Measurements from ENCODE around the gene CALU.

The CALU gene

DNA sequence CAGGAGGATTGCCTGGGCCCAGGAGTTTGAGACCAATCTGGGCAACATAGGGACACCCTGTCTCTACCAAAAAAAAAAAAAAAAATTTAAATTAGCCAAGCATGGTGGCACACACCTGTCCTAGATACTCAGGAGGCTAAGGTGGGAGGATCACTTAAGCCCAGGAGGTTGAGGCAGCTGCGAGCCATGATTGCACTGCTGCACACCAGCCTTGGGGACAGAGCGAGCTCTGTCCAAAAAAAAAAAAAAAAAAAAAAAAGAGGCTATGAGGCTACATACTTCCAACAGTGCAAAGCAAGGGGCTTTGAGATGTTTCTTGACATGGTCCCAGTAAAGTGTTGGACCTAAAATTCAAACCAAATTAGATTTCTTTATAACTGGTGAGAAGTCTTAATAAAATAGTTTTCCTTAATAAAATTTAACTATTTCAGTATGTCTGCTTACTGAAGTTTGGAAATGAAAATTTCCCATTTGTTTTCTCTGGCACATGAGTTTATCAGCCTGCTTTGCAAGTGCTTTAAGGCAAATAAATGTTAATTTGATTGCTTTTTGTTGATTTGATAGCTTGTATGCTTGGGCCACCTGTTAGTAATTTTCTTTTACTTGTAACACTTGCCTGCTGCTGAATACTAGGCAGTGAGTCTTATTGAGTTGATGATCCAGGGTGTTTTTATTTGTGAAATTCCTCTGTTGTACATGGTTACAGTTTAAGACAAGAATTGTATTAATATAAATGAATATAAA is 16.1 kb downstream of the CALU start:
- no peak for DNase-seq

DNA sequence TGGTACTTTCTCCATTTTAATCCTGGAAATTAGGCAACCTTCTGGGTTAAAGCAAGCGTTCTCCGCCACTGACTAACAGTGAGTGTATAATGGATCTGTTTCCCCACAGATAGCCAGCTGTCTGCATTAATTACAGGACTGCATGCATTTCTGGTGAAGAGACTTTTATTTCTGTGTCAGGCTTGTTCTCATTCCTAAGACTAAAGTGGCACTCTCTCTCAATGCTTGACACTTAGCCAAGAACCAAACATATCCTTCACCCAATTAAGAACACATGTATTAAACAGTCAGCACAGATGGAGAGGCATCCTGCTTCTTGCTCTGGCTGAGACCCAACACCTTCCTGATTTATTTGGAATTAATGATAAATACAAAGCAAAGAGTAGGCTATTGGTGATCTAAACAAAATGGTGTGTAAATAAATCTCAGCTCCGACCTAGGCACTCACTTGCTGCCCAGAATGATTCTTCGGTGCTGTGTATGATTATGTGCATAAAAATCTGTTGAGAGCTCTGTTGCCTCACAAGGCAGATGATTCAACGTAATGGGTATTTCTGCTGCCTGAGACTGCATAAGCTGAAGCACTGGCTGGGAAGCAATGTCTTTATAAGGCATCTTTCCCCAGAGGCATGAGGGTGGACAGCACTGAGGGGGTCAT is 16.8 kb downstream of the CALU start:
- no peak for DNase-seq

DNA sequence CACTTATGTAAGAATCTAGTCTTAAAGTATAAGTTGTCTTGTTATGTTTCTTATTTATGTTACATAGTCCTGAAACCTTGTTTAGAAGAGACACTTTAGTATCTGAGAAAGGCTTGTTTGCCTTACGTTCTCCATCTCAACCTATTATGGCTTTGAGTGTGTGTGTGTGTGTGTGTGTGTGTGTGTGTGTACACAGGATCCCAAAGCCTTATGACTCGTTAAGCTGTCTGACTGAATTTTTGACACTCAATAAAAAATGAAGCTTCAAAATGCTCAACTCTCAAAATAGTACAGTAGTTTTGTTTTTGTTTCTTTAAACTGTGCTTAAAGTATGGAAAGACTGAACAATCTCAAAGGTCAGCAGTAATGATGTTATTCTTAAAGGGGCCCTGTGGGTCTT is 18.0 kb downstream of the CALU start:
- no peak for DNase-seq

DNA sequence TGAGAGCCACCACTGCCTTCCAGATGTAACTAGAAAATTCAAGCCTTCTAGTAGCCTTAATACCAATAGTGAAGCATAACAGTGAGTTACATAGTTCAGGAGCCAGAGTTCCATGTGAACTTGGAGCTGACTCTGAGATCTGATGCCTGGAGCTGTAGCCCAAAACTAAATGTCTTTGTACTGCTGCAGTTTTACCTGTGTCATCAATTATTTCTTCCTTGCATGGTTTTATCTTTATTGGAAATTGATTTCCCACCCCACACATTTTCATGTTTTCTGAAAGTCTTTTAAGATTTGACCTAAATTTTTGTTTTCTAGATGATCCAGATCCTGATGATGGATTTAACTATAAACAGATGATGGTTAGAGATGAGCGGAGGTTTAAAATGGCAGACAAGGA is 19.4 kb downstream of the CALU start:
- DNase-seq: no peak

DNA sequence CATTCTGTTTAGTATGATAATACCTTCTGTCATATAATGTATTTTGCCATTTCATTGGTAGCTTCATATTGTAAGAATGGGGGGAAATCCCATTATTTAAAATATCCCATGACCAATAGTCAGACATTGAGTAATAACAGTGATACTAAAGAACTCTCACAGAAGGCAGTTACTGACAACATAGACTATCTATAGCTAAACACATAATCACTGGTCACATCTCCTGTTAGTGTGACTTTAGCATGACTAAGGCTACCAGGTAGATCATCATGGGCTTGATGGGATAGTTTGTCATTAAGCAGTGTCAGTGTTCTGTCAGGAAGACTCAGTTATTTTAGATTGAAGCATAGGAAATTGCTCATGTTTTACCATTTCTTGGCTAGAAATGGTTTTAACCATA is 20.1 kb downstream of the CALU start:
- no peak for DNase-seq

DNA sequence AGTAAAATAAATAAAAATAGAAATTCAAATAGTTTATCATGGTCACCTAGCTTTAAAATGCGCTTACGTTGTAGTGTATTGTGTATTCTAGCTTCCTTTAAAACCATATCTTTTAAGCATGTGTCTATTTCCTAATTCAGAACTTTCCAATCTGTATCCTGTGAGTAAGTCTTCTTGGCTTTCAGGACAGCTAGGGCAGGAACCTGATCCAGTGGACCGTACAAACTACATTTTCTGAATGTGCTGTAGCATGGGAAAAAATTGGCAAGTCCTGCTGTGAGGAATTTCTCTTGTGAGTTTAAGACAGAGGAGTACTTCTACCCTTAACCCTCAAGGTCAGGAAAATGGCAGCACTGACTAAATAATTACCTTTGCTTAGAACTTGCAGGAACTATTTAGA is 24.4 kb downstream of the CALU start:
- DNase-seq: no peak

DNA sequence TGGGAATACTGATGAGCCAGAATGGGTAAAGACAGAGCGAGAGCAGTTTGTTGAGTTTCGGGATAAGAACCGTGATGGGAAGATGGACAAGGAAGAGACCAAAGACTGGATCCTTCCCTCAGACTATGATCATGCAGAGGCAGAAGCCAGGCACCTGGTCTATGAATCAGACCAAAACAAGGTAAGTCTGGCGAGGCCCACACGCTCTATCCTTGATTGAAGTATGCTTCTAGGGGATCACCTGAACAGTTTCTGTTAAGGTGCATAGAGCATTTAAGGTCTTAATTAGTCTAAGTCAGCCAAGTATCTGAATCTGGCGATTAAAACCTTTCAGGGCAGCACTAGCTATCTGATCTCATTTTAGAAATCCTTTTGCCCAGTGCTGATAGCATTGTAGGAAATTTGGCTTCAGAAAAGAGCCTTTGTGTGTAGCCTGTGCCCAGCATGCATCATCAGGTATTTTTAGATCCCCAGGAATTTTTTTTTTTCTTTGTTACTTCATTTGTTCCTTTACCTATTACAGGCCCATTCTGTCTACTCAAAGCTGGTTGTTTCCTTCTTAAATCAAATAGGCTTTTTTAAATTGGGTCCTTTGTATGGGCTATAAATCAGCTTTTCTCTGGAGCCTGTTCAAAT is 28.4 kb downstream of the CALU start:
- DNase-seq: no peak

DNA sequence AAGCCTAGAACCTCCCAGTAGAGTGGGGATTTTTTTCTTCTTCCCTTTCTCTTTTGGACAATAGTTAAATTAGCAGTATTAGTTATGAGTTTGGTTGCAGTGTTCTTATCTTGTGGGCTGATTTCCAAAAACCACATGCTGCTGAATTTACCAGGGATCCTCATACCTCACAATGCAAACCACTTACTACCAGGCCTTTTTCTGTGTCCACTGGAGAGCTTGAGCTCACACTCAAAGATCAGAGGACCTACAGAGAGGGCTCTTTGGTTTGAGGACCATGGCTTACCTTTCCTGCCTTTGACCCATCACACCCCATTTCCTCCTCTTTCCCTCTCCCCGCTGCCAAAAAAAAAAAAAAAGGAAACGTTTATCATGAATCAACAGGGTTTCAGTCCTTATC is 31.1 kb downstream of the CALU start:
- peak; percentile 65 for DNase-seq

DNA sequence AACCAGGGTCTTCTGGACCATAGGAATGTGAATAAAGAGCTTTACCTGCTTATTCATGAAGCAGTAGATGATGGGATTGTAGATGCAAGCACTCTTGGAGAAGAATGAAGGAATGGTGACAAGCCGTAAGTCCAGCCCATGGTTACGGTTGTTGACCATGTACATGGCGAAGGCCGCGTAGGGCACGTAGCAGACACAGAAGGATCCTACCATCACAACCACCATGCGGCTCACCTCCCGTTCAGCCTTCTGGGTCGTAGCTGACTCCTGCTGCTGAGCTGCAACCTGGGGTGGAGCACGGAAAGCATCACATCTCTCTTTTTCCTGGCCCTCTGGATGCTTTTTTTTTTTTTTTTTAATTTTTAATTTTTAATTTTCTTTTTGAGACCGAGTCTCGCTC is 34.4 kb downstream of the CALU start:
- DNase-seq: no peak

DNA sequence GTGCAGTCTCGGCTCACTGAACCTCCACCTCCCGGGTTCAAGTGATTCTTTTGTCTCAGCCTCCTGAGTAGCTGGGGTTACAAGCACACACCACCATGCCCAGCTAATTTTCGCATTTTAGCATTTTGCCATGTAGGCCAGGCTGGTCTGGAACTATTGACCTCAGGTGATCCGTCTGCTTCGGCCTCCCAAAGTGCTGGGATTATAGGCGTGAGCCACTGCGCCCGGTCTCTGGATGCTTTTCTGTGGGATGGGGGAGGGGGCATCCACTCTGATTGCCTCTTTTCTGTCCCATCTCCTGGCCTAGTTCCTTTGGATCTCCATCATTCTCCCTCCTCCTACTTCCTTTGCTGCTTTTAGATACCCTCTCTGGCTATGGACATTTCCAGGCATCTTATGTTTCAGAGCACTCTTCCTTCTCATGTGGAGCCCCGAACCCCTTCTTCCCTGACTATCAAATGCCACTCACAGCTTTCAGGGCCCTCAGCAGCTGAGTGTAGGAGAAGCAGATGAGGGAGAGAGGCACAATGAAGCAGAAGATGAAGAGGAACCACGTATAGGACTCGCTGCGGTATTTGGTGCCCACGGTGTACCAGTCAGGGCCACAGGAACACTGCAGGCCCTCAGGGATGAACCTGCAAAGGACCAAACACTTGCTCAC is 35.0 kb downstream of the CALU start:
- DNase-seq: no peak

DNA sequence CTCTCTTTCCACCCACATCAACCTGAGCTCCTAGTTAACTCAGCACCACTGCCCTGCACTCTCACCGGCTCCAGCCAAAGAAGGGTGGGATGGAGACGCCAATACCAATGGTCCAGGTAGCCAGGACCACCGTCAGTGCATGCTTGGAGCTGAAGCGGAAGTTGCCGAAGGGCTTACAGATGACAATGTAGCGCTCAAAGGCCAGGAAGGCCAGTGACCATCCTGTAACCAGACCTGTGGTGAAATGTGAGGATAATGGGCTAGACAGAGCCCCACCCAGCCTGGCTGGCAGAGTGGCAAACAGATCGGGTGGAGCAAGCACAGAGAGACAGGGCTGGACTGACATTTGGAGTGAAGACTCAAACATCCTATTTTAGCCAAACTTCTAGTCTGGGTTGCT is 35.8 kb downstream of the CALU start:
- peak; percentile 50 for DNase-seq

DNA sequence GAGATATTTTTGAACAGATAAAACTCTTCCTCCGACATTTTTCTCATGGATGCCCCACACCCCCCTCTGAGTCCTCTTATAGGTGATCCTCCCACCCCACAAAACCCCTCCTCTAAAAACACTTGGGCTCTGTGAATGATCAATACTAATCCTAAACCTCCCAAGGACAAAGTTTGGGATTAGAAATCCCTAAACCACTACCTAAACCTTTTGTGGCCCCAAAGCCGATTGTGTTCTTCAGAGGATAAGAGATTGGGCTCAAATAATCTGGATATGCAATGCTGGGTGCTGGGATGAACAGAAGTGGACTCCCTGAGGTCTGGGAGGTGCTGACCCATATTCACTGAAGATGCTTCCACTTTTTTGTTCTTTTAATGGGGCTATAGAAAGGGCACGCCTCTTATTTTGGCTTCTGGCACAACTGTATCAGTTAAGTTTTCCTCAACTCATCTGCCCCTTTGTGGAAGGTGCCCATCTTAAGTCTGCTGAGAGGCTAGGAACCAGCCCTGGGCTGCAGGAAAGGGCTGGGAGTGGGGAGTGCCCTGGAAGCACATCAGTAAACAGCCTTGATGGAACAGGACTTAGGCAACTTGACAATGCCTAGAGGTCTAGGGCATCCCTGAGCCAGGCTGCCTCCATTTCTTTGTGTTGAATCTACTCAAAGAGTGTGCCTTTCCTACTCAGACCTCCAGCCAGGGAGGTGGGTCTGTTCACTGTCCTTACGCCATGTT is 36.8 kb downstream of the CALU start, which contains the start of gene OPN1SW:
TSS of gene OPN1SW (minus strand) at position 51 of the 731 bp plus-strand sequence. CDS start at position 38, 13 bp downstream.
- no peak for DNase-seq

DNA sequence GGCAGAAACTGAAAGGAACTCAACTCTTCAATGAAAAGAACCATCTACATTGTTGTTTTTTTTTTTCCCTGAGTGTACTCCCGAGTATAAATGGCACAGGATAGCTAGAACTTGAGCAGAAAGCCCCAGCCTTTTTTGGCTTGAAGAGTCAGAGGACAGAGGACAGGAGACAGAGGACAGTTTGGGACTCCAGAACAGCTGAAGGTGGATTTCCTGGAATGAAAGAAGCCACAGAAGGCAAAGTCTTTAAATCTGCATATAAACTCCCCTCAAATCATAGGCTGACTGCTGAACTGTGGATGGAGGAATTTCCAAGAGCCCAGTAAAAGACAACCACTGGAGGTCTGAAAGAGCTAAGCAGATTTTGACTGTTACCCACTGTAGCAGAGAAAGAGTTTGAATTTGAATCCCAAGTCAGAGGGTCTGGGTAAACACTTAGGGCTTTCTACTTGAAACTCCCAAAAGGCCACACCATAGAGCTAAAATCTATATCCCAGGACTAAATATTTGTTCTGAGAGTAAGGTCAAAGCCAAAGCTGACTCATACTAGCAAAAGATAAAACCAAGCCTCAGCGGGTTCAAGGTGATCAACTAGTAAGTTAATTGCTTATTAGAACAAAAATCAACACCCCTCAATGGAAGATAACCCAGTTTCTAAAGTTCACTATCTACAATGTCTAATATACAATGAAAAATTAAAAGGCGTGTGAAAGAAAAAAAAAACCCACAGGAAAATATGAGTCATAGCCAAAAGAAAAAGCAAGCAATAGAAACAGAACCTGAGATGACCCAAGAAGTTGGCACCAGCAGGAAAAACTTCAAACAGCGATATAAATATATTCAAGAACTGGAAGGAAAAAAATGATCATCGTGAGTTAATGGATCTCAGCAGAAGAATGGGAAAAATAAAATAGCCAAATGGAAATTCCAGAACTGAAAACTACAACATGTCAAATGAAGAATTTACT is 38.3 kb downstream of the CALU start:
- DNase-seq: no peak

DNA sequence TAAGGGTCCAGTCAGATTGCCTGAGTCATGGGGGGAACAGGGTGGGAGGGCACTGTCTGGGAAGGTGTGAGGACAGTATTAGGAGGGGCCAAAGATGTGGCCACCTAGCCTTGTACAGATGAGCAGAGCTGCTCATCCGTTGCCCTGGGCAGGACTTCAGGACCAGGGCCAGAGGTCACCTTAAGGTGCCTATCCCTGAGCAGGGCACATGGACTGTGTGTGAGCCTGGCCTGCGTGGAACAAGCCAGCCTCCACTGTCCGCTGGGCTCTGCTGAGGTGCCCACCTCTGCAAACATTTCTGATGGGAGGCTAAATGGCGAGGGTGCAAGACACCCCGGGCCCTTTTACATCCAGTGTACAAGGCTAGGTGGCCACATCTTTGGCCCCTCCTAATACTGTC is 39.8 kb downstream of the CALU start:
- no peak for DNase-seq

DNA sequence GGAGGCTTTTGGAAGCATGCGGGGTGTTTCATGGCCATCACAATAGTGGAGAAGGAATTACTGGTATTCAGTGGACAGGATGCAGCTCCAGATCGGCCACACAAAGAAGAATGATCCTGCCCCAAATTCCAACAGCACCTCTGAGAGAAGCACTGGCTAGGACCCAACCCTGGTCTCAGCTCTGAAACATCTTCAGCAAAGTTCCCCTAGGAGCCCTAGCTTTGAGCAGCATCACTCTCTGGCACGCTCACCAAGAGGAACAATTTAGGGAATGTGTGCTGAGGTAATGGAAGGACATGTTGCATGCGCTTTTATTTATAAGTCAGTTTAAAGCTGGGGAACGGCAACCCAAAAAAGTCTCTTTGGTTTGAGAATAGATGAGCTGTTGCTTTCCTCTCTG is 42.0 kb downstream of the CALU start:
- DNase-seq: no peak

DNA sequence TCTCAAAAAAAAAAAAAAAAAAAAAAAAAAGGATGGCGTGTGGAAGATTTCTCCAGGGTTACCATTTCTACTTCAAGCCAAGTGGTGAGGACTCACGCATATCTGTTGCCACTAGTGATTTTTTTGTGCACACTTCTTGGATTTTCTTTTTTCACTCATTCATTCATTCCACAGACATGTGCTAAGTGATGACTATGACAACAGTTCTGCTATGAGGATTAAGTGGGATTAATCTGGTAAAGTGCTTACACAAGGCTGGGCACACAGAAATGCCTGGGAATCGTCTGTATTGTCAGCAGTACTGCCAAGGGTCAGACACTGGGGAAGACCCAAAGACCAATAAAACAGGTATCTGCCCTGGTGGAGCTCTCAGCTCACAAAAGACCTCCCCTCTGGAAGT is 42.7 kb downstream of the CALU start:
- DNase-seq: no peak

DNA sequence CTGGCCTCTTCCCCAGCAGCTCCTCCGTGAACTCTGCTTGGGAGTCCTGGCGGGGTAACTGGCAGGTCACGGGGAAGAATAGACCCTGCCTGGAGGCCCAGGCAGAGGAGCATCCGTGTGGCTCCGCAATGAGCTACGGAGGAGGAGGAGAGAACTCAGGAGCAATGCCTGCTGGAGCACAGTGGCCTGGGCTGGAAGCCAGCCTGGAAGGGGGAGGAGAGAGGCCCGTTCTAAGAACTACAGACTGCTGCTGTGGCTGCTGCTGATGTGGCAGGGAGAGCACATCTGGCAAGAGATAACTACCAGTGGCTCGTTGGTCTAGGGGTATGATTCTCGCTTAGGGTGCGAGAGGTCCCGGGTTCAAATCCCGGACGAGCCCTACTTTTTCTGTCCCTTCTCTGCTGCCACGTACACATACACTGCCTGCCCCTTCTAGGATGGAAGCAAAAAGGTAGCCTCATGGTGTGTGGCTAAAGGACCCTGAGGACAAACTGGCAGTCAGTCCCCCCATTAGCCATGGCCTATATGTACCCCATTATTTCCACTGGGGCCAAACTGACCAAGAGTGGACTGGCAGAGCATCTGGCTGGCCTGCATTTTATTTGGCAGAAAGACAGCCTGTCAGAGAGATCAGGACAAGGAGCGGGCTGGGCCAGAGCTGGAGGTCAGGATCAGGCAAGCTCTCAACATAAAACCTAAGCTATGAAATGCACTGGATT is 44.1 kb downstream of the CALU start:
- peak; percentile 76 for DNase-seq

DNA sequence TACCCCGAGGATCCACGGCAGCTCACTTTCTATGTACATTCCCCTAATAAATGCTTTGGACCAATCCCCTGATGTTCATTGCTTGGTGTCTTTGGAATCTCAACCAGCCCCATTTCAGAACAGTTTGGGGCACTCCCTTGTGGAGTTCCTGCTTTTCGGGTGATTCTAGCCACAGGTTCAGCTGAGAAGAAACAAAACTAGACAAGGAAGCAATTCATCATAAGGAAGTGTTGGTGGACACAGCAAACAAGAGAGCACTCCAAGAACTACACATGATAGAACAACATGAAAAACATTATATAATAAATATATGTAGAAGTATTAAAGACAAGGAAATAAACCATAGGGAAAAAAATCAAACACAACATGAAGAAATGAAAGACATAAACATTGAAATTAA is 46.6 kb downstream of the CALU start:
- DNase-seq: no peak

DNA sequence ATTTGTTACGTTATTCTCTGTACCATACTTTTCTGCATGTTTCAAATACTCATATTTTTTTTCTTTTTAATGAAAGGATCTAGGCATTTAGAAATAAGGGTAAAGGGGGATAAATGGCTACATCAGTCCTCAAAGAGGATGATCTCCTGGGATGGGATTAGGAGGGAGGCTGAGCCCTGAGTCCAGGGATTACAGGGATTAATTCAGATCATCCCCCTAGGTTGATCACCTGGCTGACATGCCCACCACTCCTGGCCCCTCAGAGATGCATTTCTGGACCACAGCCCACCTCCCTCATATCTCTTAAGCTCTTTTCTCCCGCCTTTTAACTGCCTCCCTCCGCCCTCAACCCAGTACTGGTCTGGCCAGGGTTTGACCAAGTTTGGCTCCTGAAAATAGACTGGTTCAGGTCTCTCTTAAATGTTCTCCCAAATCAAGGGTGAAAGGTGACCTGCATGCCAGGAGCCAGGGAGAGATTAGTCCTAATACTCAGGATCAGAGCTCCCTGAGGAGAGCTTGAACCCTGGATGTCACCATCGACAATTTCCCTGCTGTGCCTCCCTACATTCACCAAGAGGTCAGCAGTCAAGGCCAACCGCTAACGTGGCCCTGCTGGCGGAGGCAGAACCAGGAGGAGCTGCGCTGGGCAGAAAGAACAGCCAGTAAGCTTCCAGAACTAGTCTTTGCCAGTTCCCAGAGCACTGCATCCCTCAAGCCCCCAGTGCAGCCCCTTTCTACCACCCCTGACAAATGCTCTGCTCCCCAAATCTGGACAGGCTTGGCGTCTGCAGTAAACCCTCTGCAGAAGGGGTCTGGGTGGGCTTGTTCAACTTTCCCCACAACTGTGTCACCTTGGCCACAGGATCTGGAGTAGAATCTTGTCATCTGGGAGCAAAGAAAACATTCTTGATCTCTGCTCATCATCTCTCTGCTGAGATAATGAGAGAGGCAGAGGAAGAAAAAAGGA is 49.6 kb downstream of the CALU start:
- DNase-seq: no peak

Measured in hematopoietic multipotent progenitor cell treated with erythropoietin and hydrocortisone succinate and interleukin-3 and kit ligand, for 6 days (in vitro differentiated cells).